NCI-H226 (cell line): ENCODE results near the gene ZBTB7C.
A peak's percentile ranks its signal among the peaks of the same experiment; 100 is the strongest.

ENCODE experiments used
- DNase-seq: peaks from one replicate; pipeline ENCODE4 v3.0.0-alpha.2; 2015

ZBTB7C gene

DNA sequence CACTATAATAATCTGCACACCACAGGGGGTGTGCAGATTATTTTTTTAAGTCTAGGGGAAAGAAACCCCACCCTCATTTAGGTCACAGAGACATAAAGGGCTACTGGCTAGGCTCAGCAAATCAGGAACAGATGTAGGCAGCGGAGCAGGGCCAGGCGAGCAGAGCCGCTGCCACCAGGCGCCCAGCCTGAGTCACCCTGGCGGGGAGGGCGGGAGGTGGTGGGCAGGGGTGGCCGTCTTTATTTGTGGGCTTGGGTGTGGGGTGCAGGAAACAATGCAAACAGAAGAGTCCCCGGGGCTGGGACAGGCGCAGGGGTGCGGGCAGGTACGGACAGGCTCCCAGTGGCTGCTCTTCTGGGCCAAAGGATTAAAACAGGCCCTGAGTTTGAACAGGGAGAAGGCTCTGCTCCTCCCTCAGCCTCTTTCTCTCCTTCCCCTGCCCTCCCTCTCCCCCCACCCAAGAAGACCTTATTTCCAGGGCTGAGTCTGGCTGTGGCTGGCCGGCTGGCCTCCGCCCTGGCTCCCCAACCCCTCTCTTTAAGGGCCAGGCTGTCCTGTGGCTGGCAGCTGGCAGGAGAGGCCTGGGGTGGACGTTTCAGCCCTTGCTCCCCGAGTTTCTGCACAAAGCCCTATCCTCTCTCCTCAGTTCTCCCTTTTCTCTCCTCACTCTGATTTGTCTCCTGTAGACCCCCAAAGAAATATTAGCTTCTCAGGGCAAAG lies 335.8 kb downstream of the ZBTB7C start:
- DNase-seq, result no peak

GRCh38 chr18:48072428-48073204 lies 336.6 kb downstream of the ZBTB7C start:
- no peak for DNase-seq

DNA sequence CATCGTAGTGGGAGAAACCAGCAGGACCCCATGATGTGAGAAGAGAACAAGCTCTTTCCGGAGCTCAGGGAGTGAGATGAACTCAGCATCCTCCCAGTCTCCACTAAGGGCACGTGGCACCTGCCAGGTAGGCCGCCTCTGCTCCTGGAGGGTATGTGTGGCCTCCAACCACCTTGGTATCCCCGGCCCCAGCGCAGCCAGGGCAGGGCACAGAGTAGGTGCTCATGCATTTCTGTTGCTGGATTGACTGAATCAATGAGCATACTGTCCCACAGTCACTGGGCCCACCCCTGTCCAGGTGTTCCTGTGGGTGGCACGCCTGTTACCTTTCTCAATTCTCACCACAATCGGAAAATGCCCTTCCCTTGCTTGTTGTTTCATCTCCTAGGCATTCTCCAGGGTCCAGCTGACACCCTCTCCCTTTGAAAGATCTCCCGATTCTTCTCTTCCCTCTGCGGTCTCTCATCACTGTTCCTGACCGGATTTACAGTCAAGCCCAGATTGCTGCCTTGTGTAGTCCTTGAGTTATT lies 340.2 kb downstream of the ZBTB7C start:
- DNase-seq, result no peak

DNA sequence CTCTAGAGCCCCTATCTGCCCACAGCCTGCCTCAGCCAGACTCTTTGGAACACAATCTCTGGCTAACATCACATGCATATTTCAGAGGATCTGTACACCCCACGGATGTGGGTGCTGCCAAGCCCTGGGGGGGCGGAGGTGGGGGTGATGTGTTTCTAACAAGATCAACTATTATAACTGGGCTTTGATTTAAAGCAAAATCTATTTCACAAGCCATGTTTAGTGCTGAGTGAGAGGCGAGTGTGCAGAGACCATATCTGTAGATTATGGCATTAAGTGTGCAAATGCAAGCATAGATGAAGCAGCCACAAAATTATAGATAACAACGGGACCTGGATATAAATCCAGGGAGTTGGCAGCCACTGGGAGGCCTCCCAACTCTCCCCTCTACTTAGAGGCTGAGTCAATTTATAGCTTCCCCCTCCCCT lies 342.9 kb downstream of the ZBTB7C start:
- no peak for DNase-seq

DNA sequence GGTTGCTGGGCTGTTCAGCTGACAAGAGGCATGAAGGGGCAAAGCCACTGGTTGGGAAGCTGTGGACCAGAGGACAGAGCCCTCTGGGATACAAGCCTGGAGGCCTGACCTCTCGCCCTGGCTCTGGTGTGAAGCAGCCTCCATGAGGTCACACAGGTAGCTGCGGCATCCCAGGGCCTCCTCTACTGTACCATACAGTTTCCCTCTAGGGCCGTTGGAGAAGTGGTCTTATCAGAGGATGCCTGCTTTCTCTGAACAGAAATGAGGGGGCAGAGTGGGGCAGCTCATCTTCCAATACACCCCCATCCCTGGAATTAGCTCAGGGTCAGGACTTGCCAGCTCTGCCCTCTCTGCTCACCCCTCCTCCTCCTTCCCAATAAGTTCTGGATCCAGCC lies 343.6 kb downstream of the ZBTB7C start:
- no peak for DNase-seq

- no peak for DNase-seq
These were observed 344.1 kb downstream of the ZBTB7C start for GRCh38 chr18:48064978-48065600.

DNA sequence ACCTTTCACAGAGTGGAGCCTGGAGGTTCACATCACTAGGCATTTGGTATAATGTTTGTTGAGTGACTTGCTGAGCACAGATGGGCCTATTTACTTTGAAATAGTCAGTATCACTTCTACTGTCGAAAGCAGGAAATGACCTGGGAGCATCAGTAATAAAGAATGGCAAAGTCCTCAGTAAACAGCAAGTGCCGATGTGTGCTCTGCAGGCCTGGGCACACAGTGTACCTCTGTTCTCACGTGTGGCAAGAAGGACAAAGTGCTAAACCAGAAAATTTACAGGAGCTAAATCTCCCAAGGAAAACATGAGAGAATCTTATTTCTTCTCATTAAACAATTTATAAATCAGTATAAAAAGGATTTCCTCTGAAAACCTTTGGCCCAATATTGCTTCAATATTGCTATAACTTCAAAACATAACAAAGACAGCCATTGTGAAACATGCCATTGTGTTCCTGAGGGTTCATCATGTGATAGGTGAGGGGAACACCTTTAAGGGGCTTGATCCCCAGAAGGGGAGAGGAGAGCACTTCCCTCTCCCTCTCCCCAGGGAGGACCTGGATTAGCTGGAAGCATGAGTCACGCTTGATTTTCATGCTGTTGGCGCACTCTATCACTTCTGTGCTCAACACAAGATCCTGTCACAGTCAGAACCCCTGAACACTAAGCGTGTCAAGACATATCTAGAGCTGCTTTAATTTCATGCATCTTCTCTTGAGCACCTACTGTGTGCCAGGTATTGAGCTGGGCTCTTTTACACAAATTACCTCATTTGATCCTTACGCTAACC lies 347.2 kb downstream of the ZBTB7C start:
- no peak for DNase-seq

- DNase-seq, result no peak
These were observed 348.2 kb downstream of the ZBTB7C start for GRCh38 chr18:48060970-48061369.

GRCh38 chr18:48060346-48060745 lies 348.8 kb downstream of the ZBTB7C start:
- no peak for DNase-seq

GRCh38 chr18:48059455-48060010 lies 349.6 kb downstream of the ZBTB7C start:
- no peak for DNase-seq

DNA sequence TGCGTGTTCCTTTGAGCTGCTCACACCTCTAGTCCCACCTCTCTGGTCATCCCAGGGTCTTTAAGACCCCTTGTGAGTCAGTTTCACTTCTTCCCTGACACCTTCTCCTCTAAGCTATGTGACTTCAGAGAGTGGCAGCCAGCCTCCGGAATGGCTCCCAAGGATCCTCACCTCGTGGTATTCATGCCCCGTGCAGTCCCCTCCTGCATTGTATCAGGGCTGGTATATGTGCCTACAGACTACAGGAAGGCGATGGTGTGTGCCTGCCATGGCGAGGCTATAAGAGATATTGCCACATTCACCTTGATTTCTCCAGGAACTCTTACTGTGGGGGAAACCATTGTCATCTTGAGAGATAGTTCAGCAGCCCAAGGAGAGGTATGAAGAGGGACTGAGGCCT lies 350.7 kb downstream of the ZBTB7C start:
- no peak for DNase-seq

GRCh38 chr18:48057018-48057417 lies 352.2 kb downstream of the ZBTB7C start:
- DNase-seq, result no peak

GRCh38 chr18:48055351-48055750 lies 353.8 kb downstream of the ZBTB7C start:
- DNase-seq, result no peak

GRCh38 chr18:48053881-48054816 lies 355.0 kb downstream of the ZBTB7C start:
- no peak for DNase-seq

DNA sequence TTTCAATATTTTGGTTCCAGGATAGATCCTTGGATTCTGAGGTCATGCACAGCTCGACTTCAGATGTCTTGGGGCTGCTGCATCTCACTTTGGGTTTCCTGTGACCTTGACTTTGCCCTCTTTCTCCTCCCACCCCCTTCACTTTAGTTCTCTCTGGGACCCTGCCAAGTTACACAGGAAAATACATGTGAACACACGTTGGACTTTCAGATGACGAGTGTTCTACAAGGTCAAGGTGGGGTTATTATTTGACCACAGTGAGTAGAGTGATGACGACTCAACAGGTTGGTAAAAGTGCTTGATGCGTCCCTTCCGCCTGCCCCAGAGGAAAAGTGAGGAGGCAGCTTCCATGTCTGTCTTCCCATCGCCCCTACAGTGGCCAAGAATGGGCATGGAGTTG lies 356.3 kb downstream of the ZBTB7C start:
- no peak for DNase-seq

DNA sequence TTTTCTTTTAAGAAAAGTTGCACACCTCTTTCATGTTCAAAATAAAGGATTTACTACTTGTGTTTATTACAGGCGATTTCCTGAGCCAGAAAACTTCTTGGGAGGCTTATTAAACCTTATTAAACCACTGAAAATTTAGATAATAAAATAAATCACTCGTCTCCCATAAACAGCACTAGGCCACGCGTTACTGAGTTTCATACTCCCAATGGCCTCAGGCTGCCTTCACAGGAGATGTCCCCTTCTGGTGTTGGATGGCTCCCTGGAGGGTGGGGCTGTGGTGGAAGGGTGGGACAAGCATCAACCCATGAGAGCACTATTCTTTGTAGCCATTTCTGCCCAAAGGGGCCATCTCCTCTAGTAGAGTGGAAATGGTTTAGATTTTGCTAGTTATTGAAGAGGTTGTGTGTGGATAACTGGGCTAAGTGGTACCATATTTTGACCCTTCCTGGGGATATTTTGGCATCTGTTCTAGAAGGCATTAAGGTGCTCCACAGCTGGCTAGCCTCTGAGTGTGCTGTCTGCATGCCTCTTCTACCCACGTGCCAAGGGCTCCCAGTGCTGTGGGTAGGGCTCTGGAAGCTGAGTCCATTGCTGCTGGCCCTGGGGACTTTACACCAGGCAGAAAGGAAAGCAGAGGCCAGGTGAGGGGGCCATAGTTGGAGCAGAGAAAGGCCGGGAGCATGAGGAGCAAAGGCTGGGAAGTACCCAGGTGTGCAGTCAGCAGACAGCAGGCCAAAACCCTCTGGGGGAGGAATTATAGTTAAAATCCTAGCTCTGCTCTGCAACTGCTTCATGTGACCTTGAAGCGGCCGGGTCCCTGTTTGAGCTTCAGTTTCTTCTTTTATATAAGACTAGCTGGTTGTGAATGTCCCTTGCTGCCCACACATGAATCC lies 357.0 kb downstream of the ZBTB7C start:
- DNase-seq, result no peak

DNA sequence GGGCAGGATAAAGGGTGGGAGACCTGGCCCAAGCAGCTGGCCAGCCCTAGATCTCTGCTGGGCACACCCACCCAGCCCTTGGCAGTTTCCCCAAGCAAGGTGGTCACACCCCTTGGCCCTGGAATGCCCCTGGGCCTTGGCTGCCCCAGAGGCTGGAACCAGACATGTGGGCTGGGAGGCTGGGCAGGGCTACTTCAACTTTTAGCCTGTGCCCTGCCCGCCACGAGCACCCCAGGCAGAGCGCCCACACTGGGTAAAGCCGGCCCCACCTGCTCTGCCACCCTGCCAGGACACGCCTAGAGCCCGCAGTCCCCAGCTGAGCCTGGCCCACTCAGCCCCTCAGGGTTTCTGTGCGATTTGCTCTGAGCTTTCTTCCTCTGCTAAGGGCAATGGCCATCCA lies 359.0 kb downstream of the ZBTB7C start:
- peak; percentile 18 for DNase-seq

GRCh38 chr18:48049757-48050156 lies 359.4 kb downstream of the ZBTB7C start:
- DNase-seq, result no peak

DNA sequence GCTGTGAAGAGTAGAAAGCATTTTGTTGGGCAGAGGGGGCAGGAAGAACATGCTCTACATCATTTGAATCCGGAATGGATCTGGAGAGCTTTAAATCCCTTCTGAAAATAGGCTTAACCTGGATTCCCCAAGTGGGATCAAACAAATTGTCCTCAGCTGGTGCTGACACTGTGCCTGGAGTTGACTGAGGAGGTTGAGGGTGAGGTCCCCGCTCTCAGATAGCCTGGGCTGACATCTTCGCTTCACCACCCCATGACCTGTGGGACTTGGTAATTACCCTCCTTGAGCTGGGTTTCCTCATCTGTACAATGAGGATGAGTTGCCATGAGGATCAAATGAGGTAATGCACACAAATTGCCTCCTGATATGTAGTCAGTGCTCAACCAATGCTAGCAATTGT lies 360.9 kb downstream of the ZBTB7C start:
- DNase-seq, result no peak

DNA sequence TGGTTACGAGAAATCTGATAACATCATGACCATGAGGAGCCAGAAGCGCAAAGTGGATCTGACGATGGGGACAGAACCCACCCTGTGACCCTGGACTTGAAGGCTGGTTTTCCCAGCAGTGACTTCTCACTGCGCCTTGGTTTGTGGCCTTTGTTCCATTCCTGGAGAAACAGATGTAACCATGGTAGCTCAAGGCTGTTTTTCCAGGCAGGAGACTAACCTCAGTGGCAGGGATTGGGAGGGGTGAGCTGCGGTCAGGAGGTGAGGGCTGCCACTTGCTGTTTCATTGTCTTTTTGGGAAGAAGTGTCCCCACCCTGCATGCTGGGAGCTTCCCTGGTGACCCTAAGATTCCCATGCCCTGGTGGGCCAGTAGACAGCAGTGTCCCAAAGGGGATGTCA lies 362.3 kb downstream of the ZBTB7C start:
- DNase-seq, result no peak
